HEK293 (cell line): ENCODE data around the gene APOE.

Experiments used
- CTCF ChIA-PET: fragments of 350-600 bp; formaldehyde crosslinking; extraction: SDS; loops from one replicate; lab custom pipeline; 2021; ENCODE audit warnings: antibody characterized with exemption; lab: Yijun Ruan, JAX
- POLR2A ChIA-PET: fragments of 300-600 bp; formaldehyde crosslinking; extraction: SDS; loops from one replicate; lab custom pipeline; 2020; ENCODE audit warnings: antibody characterized with exemption, inconsistent platforms; lab: Yijun Ruan, JAX
- H3K27ac ChIP-seq: fragments of 200-500 bp; sonication (Bioruptor generic); 2 replicates; pipeline ENCODE4 v1.5.1; 2014; ENCODE audit warnings: low read depth, low read length, control low read depth, inconsistent platforms; ENCODE audit errors: extremely low read depth
- H3K36me3 ChIP-seq, 2 experiments: fragments of 200-500 bp in 1 of 2; sonication (Bioruptor generic) in 1 of 2; 1 replicate in 1 of 2; 2 replicates in 1 of 2; pipeline ENCODE4 v1.5.1; 2014 to 2017; ENCODE audit warnings: inconsistent platforms in 2 of 2, low read length in 2 of 2; ENCODE audit not compliant: control insufficient read depth in 2 of 2, insufficient read depth in 1 of 2
- H3K4me1 ChIP-seq: fragments of 200-500 bp; sonication (Bioruptor generic); 2 replicates; pipeline ENCODE4 v1.5.1; 2014; ENCODE audit warnings: mild to moderate bottlenecking, low read length, inconsistent platforms; ENCODE audit not compliant: control insufficient read depth, insufficient read depth
- H3K4me3 ChIP-seq: 2 replicates; pipeline ENCODE4 v1.5.1; 2011; ENCODE audit warnings: low read depth, mild to moderate bottlenecking, control low read depth, low read length, moderate library complexity
- H3K9me3 ChIP-seq: fragments of 200-500 bp; sonication (Bioruptor generic); 2 replicates; pipeline ENCODE4 v1.5.1; 2014; ENCODE audit warnings: low read depth, low read length, inconsistent platforms; ENCODE audit not compliant: control insufficient read depth, insufficient read depth
- BCL11A ChIP-seq: fragments of 450-650 bp; formaldehyde crosslinking; IDR thresholded peaks from 2 replicates; pipeline ENCODE4 v1.5.1; 2016; ENCODE audit warnings: low read depth, missing biosample characterization, missing genetic modification characterization
- EGR2 ChIP-seq: fragments of 450-650 bp; formaldehyde crosslinking; IDR thresholded peaks from 2 replicates; pipeline ENCODE4 v1.5.1; 2016; ENCODE audit warnings: low read depth, missing biosample characterization, missing genetic modification characterization
- SP3 ChIP-seq: fragments of 450-650 bp; formaldehyde crosslinking; IDR thresholded peaks from 2 replicates; pipeline ENCODE4 v1.5.1; 2016; ENCODE audit warnings: missing biosample characterization, missing genetic modification characterization
- ZBTB7A ChIP-seq: fragments of 450-650 bp; formaldehyde crosslinking; IDR thresholded peaks from 2 replicates; pipeline ENCODE4 v1.5.1; 2016; ENCODE audit warnings: low read depth, missing biosample characterization, missing genetic modification characterization
- ZFHX2 ChIP-seq: fragments of 450-650 bp; formaldehyde crosslinking; conservative IDR thresholded peaks from 2 replicates; pipeline ENCODE4 v1.5.1; 2016; ENCODE audit warnings: missing biosample characterization, missing genetic modification characterization
- ZFP69B ChIP-seq: fragments of 450-650 bp; formaldehyde crosslinking; IDR thresholded peaks from 2 replicates; pipeline ENCODE4 v1.5.1; 2016; ENCODE audit warnings: missing biosample characterization, missing genetic modification characterization
- ZNF132 ChIP-seq: fragments of 450-650 bp; formaldehyde crosslinking; IDR thresholded peaks from 2 replicates; pipeline ENCODE4 v1.5.1; 2017; ENCODE audit warnings: missing biosample characterization, missing genetic modification characterization, borderline replicate concordance
- ZNF155 ChIP-seq: fragments of 450-650 bp; formaldehyde crosslinking; IDR thresholded peaks from 2 replicates; pipeline ENCODE4 v1.5.1; 2016; ENCODE audit warnings: missing biosample characterization, missing genetic modification characterization
- ZNF174 ChIP-seq: fragments of 450-650 bp; formaldehyde crosslinking; IDR thresholded peaks from 2 replicates; pipeline ENCODE4 v1.5.0; 2017; ENCODE audit warnings: missing biosample characterization, mild to moderate bottlenecking, missing genetic modification characterization
- ZNF202 ChIP-seq: fragments of 450-650 bp; formaldehyde crosslinking; IDR thresholded peaks from 2 replicates; pipeline ENCODE4 v1.5.1; 2016; ENCODE audit warnings: missing biosample characterization, missing genetic modification characterization, borderline replicate concordance
- ZNF211 ChIP-seq: fragments of 450-650 bp; formaldehyde crosslinking; IDR thresholded peaks from 2 replicates; pipeline ENCODE4 v1.5.1; 2016; ENCODE audit warnings: low read depth, missing biosample characterization, missing genetic modification characterization
- ZNF223 ChIP-seq: fragments of 450-650 bp; formaldehyde crosslinking; IDR thresholded peaks from 2 replicates; pipeline ENCODE4 v1.5.1; 2016; ENCODE audit warnings: missing biosample characterization, missing genetic modification characterization
- ZNF24 ChIP-seq: fragments of 450-650 bp; formaldehyde crosslinking; IDR thresholded peaks from 2 replicates; pipeline ENCODE4 v1.5.1; 2016; ENCODE audit warnings: missing biosample characterization, missing genetic modification characterization
- ZNF324 ChIP-seq: fragments of 450-650 bp; formaldehyde crosslinking; IDR thresholded peaks from 2 replicates; pipeline ENCODE4 v1.5.1; 2016; ENCODE audit warnings: missing biosample characterization, missing genetic modification characterization
- ZNF350 ChIP-seq: fragments of 450-650 bp; formaldehyde crosslinking; IDR thresholded peaks from 2 replicates; pipeline ENCODE4 v1.5.0; 2017; ENCODE audit warnings: missing biosample characterization, mild to moderate bottlenecking, missing genetic modification characterization
- ZNF48 ChIP-seq: fragments of 450-650 bp; formaldehyde crosslinking; IDR thresholded peaks from 2 replicates; pipeline ENCODE4 v1.5.1; 2016; ENCODE audit warnings: missing biosample characterization, missing genetic modification characterization
- ZNF558 ChIP-seq: fragments of 450-650 bp; formaldehyde crosslinking; IDR thresholded peaks from 2 replicates; pipeline ENCODE4 v1.5.1; 2016; ENCODE audit warnings: missing biosample characterization, missing genetic modification characterization
- ZNF677 ChIP-seq: fragments of 450-650 bp; IDR thresholded peaks from 2 replicates; pipeline ENCODE4 v1.5.0; 2018; ENCODE audit warnings: missing biosample characterization, mild to moderate bottlenecking, missing genetic modification characterization, moderate library complexity
- ZNF776 ChIP-seq: fragments of 450-650 bp; formaldehyde crosslinking; IDR thresholded peaks from 2 replicates; pipeline ENCODE4 v1.5.0; 2017; ENCODE audit warnings: missing biosample characterization, missing genetic modification characterization, borderline replicate concordance
- ZNF777 ChIP-seq: fragments of 450-650 bp; formaldehyde crosslinking; IDR thresholded peaks from 2 replicates; pipeline ENCODE4 v1.5.1; 2017; ENCODE audit warnings: missing biosample characterization, missing genetic modification characterization, borderline replicate concordance
- ZXDB ChIP-seq: fragments of 450-650 bp; formaldehyde crosslinking; IDR thresholded peaks from 2 replicates; pipeline ENCODE4 v1.5.1; 2016; ENCODE audit warnings: missing biosample characterization, missing genetic modification characterization
- TF ChIP-seq, protein P1 (sequence below): fragments of 450-650 bp; formaldehyde crosslinking; IDR thresholded peaks from 2 replicates; pipeline ENCODE4; 2016; ENCODE audit warnings: missing biosample characterization, missing genetic modification characterization
- TF ChIP-seq, protein P2 (sequence below): fragments of 450-650 bp; formaldehyde crosslinking; IDR thresholded peaks from 2 replicates; pipeline ENCODE4 v1.5.1; 2016; ENCODE audit warnings: missing biosample characterization, missing genetic modification characterization
- TF ChIP-seq, protein P3 (sequence below): fragments of 450-650 bp; formaldehyde crosslinking; IDR thresholded peaks from 2 replicates; pipeline ENCODE4 v1.5.1; 2016; ENCODE audit warnings: missing biosample characterization, missing genetic modification characterization
- TF ChIP-seq, protein P4 (sequence below): fragments of 450-650 bp; formaldehyde crosslinking; IDR thresholded peaks from 2 replicates; pipeline ENCODE4 v1.5.1; 2016; ENCODE audit warnings: missing biosample characterization, missing genetic modification characterization
- TF ChIP-seq, protein P5 (sequence below): fragments of 450-650 bp; formaldehyde crosslinking; IDR thresholded peaks from 2 replicates; pipeline ENCODE4 v1.5.1; 2017; ENCODE audit warnings: missing biosample characterization, missing genetic modification characterization

The APOE gene

DNA sequence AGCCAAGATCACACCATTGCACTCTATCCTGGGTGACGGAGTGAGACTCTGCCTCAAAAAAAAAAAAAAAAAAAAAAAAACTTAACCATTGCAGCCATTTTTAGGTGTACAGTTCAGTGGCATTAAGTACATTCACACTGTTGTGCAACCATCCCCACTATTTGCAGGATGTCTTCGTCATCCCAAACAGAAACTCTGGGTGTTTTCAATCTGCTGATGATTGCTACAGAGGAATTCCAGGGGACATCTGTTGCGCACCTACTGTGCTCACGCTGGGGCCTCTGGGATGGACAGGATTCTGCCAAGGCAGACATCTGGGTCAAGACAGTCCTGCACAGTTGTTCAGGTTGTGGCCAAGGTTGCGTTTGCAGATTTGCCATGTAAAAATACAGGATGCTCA, 34.1 kb downstream of the APOE start:
- H3K4me3 ChIP-seq = no peak overlapping the region
- ChIA-PET POLR2A (no interaction called here), CTCF (interaction anchor here (1.2 kb wide), 1 partner anchor 12 kb away, joined by 4 read pairs; no protein-coding TSS in a partner anchor)
- H3K36me3 ChIP-seq = no peaks in the 10 kb centered on the region
- TF ChIP-seq ZNF776 (no peak), ZNF211 (tag by site-specific recombination) (no peak), ZBTB7A (no peak), ZNF202 (tag by site-specific recombination) (no peak), ZNF558 (tag by site-specific recombination) (no peak), ZNF48 (no peak), ZNF777 (tag by site-specific recombination) (no peak), ZNF350 (no peak), ZNF132 (tag by site-specific recombination) (no peak)
- H3K9me3 ChIP-seq = no peaks in the 10 kb centered on the region
- no peaks in the 10 kb centered on the region for H3K4me1 ChIP-seq
- no peak overlapping the region for H3K27ac ChIP-seq

DNA sequence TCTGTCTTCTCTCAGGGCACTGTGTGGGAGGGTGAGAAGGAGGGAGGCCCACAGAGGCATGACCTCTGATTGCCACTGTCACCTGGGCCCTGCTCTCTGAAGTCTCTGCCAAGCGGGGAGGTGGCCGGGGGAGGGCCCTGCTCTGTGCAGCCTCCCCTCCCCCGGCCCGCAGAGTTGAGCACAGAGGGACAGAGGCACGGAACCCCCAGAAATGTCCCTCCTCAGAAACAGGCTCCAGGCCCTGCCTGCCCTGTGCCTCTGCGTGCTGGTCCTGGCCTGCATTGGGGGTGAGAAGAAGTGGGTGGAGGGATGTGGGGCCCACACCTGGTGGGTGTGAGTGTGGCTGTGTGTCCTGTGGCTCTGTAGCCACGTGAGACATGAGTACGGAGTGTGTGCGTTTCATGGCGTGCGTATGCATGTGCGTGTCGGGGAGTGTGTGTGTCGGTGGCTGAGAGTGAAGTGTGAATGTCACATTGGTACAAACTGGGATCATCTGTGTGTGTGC, 36.5 kb downstream of the APOE start, which contains the start of gene APOC4:
TSS of gene APOC4 (plus strand) at position 171 of the 505 bp plus-strand sequence. CDS start at position 212, 41 bp downstream.
- no peak within 1 kb of the TSS for H3K27ac ChIP-seq
- H3K4me1 ChIP-seq = no peaks in the 10 kb centered on the region
- TF ChIP-seq BCL11A (tag by site-specific recombination) (no peak), ZFHX2 (tag by site-specific recombination) (peak; percentile 86), ZNF677 (tag by site-specific recombination) (no peak), EGR2 (tag by site-specific recombination) (peak; percentile 83), ZNF155 (tag by site-specific recombination) (no peak), ZFP69B (tag by site-specific recombination) (peak; percentile 85)
- TF ChIP-seq, protein P1, sequence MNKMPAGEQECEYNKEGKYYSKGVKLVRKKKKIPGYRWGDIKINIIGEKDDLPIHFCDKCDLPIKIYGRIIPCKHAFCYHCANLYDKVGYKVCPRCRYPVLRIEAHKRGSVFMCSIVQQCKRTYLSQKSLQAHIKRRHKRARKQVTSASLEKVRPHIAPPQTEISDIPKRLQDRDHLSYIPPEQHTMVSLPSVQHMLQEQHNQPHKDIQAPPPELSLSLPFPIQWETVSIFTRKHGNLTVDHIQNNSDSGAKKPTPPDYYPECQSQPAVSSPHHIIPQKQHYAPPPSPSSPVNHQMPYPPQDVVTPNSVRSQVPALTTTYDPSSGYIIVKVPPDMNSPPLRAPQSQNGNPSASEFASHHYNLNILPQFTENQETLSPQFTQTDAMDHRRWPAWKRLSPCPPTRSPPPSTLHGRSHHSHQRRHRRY (tag by site-specific recombination) = no peak
- TF ChIP-seq, protein P2, sequence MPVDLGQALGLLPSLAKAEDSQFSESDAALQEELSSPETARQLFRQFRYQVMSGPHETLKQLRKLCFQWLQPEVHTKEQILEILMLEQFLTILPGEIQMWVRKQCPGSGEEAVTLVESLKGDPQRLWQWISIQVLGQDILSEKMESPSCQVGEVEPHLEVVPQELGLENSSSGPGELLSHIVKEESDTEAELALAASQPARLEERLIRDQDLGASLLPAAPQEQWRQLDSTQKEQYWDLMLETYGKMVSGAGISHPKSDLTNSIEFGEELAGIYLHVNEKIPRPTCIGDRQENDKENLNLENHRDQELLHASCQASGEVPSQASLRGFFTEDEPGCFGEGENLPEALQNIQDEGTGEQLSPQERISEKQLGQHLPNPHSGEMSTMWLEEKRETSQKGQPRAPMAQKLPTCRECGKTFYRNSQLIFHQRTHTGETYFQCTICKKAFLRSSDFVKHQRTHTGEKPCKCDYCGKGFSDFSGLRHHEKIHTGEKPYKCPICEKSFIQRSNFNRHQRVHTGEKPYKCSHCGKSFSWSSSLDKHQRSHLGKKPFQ (tag by site-specific recombination) = 0 out of 2 replicates have a peak, but pooled peaks have one; percentile 26
- TF ChIP-seq, protein P3, sequence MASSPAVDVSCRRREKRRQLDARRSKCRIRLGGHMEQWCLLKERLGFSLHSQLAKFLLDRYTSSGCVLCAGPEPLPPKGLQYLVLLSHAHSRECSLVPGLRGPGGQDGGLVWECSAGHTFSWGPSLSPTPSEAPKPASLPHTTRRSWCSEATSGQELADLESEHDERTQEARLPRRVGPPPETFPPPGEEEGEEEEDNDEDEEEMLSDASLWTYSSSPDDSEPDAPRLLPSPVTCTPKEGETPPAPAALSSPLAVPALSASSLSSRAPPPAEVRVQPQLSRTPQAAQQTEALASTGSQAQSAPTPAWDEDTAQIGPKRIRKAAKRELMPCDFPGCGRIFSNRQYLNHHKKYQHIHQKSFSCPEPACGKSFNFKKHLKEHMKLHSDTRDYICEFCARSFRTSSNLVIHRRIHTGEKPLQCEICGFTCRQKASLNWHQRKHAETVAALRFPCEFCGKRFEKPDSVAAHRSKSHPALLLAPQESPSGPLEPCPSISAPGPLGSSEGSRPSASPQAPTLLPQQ (tag by site-specific recombination) = peak; percentile 94
- TF ChIP-seq, all 188 proteins: peak for 5
- ChIA-PET POLR2A (no interaction called here), CTCF (no interaction called here)
- no peak within 1 kb of the TSS for H3K4me3 ChIP-seq
- H3K9me3 ChIP-seq = no peaks in the 10 kb centered on the region
- no peaks in the 10 kb centered on the region for H3K36me3 ChIP-seq

DNA sequence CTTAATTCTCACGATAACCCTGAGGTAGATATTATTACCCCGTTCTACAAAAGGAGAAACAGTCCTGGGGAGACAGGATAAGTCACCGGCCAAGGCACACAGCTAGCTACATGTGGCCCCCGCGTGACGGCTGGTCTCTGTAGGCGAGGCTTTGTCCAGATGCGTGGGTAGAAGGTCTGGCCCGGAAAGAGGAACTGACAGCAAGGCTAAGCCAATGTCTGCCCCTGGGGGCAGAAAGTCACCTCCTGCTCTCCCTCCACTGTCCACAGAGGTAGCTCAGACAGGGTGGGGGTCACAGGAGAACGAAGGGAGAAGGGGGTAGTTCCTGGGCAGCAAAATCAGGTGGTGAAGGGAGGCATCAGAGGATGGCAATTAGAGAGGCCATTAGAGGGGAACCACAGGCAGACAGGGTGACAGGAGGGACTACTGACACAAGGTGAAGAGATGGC, 38.2 kb downstream of the APOE start:
- ChIA-PET CTCF (interaction anchor here (0.7 kb wide), 2 partner anchors 41 to 1347 kb away, joined by 3 to 4 read pairs; no protein-coding TSS in a partner anchor), POLR2A (no interaction called here)
- no peak overlapping the region for H3K27ac ChIP-seq
- H3K4me1 ChIP-seq = no peaks in the 10 kb centered on the region
- no peak overlapping the region for H3K4me3 ChIP-seq
- no peaks in the 10 kb centered on the region for H3K36me3 ChIP-seq
- no peaks in the 10 kb centered on the region for H3K9me3 ChIP-seq
- TF ChIP-seq ZNF324 (tag by site-specific recombination) (no peak), ZNF202 (tag by site-specific recombination) (no peak), ZXDB (no peak), ZNF174 (tag by site-specific recombination) (no peak), SP3 (tag by site-specific recombination) (no peak), EGR2 (tag by site-specific recombination) (peak; percentile 53), ZNF223 (tag by site-specific recombination) (no peak), ZNF24 (tag by site-specific recombination) (no peak)
- TF ChIP-seq, protein P4, sequence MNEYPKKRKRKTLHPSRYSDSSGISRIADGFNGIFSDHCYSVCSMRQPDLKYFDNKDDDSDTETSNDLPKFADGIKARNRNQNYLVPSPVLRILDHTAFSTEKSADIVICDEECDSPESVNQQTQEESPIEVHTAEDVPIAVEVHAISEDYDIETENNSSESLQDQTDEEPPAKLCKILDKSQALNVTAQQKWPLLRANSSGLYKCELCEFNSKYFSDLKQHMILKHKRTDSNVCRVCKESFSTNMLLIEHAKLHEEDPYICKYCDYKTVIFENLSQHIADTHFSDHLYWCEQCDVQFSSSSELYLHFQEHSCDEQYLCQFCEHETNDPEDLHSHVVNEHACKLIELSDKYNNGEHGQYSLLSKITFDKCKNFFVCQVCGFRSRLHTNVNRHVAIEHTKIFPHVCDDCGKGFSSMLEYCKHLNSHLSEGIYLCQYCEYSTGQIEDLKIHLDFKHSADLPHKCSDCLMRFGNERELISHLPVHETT (tag by site-specific recombination) = no peak
- TF ChIP-seq, protein P5, sequence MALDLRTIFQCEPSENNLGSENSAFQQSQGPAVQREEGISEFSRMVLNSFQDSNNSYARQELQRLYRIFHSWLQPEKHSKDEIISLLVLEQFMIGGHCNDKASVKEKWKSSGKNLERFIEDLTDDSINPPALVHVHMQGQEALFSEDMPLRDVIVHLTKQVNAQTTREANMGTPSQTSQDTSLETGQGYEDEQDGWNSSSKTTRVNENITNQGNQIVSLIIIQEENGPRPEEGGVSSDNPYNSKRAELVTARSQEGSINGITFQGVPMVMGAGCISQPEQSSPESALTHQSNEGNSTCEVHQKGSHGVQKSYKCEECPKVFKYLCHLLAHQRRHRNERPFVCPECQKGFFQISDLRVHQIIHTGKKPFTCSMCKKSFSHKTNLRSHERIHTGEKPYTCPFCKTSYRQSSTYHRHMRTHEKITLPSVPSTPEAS (tag by site-specific recombination) = no peak
